HG02678 (cell line): Measurements from ENCODE around the gene SLC23A1.

ENCODE experiments used
- ATAC-seq: cut with Tn5 transposase; IDR thresholded peaks from one replicate; pipeline ENCODE4 v1.9.1; 2021; ENCODE audit warnings: mild to moderate bottlenecking, moderate library complexity; ENCODE audit not compliant: unreplicated experiment

SLC23A1 gene

GRCh38 chr5:139407517-139407916, 24.4 kb upstream of the SLC23A1 start:
- no peak for ATAC-seq

- ATAC-seq = no peak
Measured at GRCh38 chr5:139406963-139407362, 23.9 kb upstream of the SLC23A1 start.

- ATAC-seq = no peak
Measured at GRCh38 chr5:139404484-139404840, 21.4 kb upstream of the SLC23A1 start.

DNA sequence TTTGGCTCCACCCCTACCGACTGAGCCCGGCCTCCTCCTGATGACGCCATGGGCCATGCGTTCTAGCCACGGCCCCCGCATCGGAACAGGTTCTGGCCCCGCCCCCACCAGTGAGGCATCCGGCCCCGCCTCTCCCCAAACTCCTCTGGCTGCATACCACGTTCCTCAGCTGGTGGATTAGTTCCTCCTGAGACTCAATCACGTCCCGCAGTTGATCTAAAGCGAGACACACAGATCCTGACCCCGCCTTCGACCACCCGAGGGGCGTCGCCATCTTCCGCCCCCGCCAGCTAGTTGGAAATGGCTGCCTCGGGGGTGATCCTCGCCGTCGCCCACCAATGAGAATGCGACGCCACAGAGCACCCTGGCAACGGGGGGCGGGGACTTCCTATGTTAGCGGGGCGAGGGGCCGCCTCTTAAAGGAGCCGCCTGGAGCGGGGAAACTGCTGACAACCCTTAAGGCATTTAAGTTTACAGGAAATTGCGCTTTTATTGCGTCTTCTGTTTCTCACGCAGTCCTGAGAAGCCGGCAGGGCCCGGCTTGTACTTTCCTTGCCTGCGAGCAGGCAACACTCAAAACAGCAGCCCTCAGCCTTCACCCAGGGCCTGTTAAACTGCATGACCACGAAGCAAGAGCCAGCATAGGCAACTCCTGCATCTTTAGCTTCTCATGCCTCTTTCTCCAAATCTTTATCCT, 20.8 kb upstream of the SLC23A1 start, which contains the start of gene SPATA24:
Gene SPATA24 (minus strand): TSS at position 303 of the 697 bp plus-strand sequence. CDS start 29 bp downstream, at position 274.
- ATAC-seq = peak; percentile 88

DNA sequence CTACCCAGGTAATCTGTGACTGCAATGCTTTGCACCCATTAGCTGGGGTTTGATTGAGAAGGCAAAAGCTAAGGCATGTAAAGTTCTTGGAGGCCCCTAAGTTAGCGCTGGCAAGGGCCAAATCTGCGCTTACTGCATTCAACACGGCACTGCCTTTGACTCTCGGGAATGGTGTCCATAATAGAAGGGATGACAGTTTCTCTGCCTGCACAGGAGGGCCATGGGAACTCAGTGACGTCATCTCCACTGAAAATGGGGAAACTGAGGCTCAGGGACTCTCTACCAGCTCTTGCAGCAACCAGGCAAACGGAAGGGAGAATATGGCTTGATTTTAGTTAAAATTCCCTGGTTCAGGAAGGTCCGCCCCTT, 20.3 kb upstream of the SLC23A1 start:
- no peak for ATAC-seq

DNA sequence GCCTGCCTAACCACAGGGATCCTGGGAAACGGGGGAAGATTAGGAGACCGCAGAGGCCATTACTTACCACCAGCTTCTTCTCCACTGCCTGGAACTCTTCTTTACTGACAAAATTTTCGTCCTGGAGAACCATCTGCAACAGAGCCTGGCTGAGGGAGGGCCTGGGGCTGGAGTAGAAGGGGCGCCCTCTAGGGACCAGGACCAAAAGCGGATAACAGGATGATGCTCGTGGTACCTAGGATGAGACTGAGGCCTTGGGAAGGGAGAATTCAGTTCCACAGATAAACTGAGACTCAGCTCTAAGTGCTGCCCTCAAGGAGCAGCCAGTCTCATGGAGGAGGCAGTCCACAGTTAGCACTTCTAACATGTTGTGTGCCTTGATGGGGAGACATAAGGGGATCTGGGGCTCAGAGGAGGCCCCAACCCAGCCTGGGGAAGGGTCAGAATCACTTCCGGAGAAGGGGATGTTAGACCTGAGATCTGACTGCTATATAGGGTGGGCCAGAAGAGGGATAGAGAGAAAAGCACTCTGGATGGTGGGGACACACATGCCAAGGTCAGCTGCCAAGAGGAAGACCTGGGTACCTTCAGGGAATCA, 19.6 kb upstream of the SLC23A1 start:
- no peak for ATAC-seq

GRCh38 chr5:139401546-139401945, 18.4 kb upstream of the SLC23A1 start:
- no peak for ATAC-seq

- peak; percentile 21 for ATAC-seq
Measured at GRCh38 chr5:139399501-139400121, 16.5 kb upstream of the SLC23A1 start.

GRCh38 chr5:139397921-139398320, 14.8 kb upstream of the SLC23A1 start:
- no peak for ATAC-seq

DNA sequence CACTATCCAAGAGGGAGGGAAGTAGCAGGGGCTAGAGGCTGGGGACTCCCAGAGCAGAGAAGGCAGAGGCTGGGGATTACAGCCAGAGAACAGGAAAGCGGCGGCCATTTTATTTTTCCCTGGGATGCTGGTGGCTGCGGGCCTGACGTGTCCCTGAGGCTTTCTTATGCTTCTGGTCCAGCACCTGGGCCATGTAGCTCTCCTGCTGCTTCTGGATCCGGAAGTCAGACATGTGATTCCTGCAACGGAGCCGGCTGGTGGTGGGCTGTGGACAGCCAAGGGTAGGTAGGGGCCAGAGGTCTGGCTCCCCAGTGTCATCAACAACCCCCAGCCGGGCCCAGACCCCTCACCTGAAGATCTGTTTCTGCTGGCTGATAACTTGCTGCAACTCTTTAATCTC, 13.6 kb upstream of the SLC23A1 start:
- no peak for ATAC-seq

DNA sequence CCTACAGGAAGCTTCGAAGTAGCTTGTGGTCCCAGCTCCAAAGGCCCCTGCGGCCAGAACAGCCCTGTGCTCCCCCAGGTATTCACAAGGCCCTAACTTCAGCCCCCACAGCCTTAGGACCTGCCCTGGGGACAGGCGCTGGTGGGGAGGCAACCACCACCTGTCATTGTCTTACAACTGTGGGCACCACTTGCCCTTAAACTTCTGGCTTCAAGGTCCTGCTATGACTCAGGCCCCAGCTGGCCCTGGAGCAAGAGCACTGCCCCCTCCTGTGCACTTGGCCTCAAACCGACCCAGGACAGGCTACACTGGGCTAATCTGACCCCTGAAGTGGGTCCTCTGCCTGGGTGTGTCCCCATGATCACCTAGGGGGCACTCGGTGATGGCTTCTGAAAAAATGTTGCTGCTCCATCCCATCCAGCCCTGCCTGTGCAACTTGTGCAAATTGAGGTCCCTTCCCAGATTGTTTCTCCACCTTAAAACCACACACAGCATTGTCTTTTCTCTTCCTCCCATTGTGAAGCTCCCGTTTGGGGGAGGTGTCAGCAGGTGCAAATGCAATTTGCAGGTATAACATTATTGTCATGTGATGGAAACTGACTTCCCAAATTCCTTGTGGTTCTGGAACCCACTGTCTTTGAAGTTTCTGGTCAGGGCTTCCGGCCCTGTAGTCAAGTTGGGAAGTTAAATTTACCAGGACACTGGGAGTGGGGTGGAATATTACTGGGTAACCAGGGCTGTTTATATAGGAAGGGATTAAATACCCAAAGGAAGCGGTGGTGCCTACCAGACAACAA, 12.9 kb upstream of the SLC23A1 start:
- ATAC-seq = no peak

- ATAC-seq = no peak
Measured at GRCh38 chr5:139394654-139395566, 11.8 kb upstream of the SLC23A1 start, which contains the start of gene PROB1. Gene PROB1, minus strand, starts transcription at chr5:139395104. Its CDS starts 23 bp downstream, at chr5:139395081.

DNA sequence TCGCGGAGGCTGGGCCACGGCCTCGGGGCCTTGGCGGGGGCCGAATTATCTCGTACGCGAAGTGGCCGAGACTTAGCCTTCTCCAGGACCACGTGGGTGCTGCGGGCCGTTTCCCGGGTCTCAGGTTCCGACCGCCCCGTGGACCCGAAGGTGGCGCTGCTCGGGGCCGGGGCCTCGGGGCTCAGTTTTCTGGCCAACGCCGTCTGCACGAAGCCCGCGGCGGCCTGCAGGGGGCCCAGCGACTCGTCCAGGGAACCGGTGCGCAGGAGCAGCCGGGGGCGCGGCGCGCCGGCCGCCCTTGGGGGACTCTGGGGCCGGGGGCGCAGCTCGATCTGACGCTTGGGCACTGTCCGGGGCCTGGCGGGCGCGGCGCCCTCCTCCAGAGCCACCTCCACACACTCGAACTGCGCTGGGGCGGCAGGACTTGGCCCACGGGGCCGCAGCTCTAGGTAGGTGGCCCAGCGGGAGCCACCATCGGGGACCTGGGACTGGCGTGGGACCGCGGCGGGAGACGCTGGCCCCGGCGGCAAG, 11.1 kb upstream of the SLC23A1 start:
- no peak for ATAC-seq

GRCh38 chr5:139393497-139394122, 10.5 kb upstream of the SLC23A1 start:
- no peak for ATAC-seq

DNA sequence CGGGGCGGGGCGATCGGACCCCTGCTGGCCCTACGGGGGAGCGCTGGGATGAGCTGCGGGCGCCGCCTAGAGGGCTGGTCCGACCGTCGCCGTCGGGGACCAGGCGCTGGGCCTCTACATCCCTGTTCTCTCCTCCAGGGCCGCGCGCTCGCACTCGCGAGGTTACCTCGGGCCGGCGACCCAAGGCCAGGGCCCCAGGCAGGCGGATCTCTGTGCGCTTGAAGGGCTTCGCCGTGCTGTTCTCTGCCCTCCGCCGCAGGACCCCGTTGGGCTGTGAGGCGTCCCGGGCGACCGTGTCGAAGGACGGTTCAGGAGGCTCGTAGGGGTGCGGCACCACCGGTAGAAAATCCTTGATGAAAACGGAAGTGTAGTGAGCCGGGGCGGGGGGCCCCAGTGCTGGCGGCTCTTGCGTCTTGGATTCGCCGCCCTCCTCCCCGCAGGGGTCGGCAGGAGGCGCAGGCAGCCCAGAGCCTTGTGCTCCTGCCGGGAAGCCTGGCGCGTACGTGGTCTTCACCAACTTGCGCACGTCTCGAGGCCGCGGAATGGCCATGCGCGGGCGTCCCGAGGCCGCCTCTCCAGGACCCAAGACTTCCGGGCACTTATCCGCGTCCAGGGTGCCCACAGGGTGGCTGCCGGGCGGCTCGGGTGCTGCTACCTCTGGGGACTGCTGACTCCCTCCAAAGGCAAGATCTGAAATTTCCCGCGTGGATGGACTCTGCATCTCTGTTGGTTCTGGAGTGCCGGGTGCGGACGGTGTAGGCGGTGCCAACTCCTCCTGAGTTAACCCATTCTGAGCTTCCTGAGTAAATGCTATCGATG, 9.8 kb upstream of the SLC23A1 start:
- ATAC-seq = peak; percentile 48

DNA sequence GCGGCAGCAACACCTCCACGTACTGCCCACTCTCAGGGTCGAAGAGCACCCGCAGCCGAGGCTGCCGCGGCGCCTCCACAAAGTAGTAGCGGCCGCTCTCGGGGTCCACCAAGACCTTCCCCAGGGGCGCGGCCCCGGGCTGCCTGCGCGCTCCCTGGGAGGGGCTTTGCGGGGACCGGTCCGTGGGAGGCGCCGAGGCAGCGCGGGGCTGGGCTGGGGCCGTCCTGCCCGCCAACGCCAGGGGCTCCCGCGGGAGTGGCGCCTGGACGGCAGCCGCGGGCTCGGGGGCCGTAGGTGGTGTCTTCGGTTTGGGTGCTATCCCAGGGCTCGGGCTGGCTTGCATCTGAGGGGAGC, 9.2 kb upstream of the SLC23A1 start:
- no peak for ATAC-seq

DNA sequence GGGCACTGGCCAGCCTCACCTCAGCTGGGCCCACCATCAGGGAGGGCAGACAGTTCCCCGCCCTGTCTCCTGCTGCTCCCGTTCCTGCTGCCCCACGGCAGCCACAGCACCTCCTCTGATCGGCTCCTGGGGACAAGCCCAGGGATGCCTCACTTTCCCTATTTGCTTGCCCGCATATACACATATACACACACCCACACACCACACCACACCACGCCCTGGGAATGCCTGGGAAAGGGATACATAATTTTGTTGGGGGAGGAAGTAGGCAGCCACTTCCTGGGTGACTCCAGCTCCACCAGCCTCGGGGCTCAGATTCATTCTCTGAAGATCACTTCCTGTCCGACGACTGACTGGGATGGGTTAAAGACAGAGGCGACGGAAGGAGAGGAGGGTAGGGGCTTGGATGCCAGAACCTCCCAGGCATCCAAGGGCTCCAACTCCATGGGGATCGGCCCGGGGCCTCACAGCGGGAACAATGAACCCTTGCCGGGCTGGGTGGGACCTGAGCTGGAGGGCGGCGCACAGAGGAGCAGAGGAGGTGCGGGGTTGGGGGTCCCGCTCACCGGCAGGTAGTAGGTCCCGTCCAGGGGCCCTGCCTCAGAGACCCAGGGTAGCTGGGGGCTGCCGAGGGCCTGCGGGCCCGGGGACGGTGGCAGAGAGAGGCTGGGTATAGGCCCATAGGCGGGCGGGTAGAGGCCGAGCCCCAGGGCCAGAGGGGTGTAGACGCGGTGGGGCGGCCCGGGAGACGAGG, 8.7 kb upstream of the SLC23A1 start:
- ATAC-seq = peak; percentile 14
